GM10266 (cell line): ENCODE data around the gene SGMS1.
"Not testable (repeated sequence)": the region's sequence is repeated elsewhere in the genome, so short reads cannot be mapped to it uniquely, and the experiment has no call there.

ENCODE experiments used
- DNase-seq: peaks from one replicate; pipeline ENCODE4 v3.0.0; 2012; ENCODE audit errors: extremely low spot score
- TF ChIP-seq, protein P1 (sequence below): IDR thresholded peaks from 2 replicates; pipeline ENCODE4 v1.5.1; 2012; ENCODE audit warnings: mild to moderate bottlenecking, low read depth; ENCODE audit not compliant: control insufficient read depth, insufficient read depth; ENCODE audit errors: missing control alignments

SGMS1 gene

DNA sequence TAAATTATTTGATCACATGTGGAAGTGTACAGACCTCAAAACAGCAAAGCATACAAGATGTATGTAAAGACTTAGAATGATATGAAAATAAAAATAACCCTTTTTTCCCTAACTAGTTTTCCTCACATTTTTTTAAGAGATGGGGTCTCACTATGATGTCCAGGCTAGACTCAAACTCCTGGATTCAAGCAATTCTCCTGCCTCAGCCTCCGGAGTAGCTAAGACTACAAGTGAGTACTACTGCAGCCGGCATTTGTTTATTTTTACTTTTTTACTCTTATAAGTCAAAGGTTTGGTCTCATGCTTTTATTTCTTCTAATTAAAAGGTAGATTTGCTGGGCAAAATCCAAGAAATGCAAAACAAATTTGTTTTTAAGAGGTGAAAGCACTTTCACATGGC is 248.0 kb downstream of the SGMS1 start:
- no peak for DNase-seq
- TF ChIP-seq, protein P1, sequence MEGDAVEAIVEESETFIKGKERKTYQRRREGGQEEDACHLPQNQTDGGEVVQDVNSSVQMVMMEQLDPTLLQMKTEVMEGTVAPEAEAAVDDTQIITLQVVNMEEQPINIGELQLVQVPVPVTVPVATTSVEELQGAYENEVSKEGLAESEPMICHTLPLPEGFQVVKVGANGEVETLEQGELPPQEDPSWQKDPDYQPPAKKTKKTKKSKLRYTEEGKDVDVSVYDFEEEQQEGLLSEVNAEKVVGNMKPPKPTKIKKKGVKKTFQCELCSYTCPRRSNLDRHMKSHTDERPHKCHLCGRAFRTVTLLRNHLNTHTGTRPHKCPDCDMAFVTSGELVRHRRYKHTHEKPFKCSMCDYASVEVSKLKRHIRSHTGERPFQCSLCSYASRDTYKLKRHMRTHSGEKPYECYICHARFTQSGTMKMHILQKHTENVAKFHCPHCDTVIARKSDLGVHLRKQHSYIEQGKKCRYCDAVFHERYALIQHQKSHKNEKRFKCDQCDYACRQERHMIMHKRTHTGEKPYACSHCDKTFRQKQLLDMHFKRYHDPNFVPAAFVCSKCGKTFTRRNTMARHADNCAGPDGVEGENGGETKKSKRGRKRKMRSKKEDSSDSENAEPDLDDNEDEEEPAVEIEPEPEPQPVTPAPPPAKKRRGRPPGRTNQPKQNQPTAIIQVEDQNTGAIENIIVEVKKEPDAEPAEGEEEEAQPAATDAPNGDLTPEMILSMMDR = no peak

DNA sequence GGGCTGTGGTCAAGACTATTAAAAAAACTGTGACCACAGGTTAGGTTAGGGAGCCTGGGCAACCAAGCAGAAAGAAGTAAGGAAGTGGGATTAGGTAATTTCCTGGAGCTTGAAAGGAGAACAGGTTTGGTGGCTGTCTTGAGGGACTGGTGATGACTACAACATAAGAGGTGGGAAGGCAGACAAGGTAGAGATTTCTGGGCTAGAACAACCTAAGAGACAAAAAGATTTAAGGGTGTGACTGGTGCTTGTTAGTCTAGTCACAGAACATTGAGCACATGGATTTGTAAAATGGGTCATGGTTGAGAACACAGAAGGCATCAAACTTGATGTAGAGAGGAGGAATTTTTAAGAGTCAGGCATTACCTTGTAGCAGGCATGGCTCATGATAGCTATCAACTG is 248.7 kb downstream of the SGMS1 start:
- TF ChIP-seq, protein P1 = no peak
- DNase-seq = no peak

DNA sequence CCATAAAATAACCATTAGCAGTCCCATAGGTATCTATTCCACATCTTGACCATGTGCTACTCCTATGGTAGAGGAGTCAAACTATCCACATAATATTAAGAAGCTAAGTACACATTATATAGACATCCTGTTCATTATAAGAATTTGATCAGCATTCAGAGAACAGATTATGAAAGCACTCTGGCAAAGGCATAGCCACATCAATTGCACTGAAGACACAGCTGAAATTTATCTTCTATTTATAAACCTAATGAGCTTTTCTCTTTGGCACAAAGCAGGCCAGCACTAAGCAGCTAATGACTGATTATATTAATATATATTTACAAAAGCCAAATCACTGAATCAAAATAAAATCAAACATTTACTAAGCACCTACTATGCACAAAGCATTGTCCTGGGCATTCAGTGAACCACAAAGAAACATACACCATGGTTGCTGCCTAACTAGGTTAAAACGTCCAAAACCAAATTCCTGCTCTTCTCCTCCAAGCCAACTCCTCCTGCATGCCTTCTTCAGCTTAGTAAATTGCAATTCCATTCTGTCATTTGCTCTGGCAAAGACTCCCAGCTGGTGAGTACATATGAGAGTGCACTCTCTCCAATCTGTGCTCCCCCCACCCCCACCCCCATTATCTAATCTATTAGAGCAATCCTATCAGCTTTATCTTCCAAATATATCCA is 249.8 kb downstream of the SGMS1 start:
- TF ChIP-seq, protein P1 = no peak
- DNase-seq = no peak

- DNase-seq = no peak
- TF ChIP-seq, protein P1 = no peak
Observed at GRCh38 chr10:50369931-50370330, 253.8 kb downstream of the SGMS1 start.

GRCh38 chr10:50367732-50368131 is 256.0 kb downstream of the SGMS1 start:
- DNase-seq = no peak

GRCh38 chr10:50366421-50366820 is 257.3 kb downstream of the SGMS1 start:
- DNase-seq = not testable (repeated sequence)

More at GRCh38 chr10:50367732-50368131, 256.0 kb downstream of the SGMS1 start:
- TF ChIP-seq, protein P1 = no peak

GRCh38 chr10:50364730-50365129 is 259.0 kb downstream of the SGMS1 start:
- DNase-seq = not testable (repeated sequence)

GRCh38 chr10:50362547-50363125 is 261.1 kb downstream of the SGMS1 start:
- TF ChIP-seq, protein P1 = no peak
- peak; percentile 56 for DNase-seq
